ENCODE data around the gene MAP2.

The MAP2 gene

DNA sequence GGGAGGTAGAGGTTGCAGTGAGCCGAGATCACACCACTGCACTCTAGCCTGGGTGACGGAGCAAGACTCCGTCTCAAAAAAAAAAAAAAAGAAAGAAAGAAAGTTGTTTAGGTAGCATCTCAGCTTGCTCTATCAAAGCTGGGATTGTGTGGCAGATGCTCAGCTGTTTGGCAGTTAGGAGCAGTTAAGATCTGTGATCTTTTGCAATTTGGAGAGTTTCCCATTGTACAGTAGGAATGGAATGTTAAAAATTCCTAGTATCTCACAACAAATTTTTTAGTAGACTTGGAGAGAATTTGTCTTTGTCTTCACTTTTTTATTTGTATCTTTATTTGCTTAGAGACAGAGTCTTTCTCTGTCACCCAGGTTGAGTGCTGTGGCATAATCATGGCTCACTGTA lies 224.9 kb downstream of the MAP2 start:
- no peak for DNase-seq (ENCODE audit: low read depth in 2 of 2)

DNA sequence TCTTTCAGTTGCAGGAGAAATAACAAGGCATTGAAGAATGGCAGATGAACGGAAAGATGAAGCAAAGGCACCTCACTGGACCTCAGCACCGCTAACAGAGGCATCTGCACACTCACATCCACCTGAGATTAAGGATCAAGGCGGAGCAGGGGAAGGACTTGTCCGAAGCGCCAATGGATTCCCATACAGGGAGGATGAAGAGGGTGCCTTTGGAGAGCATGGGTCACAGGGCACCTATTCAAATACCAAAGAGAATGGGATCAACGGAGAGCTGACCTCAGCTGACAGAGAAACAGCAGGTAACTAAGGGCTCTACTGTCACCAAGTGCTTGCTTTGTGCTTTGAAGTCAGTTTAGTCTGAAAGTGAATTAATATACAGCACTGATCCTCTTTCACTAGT lies 229.3 kb downstream of the MAP2 start:
- no peak for DNase-seq (ENCODE audit: low read depth in 2 of 2)

DNA sequence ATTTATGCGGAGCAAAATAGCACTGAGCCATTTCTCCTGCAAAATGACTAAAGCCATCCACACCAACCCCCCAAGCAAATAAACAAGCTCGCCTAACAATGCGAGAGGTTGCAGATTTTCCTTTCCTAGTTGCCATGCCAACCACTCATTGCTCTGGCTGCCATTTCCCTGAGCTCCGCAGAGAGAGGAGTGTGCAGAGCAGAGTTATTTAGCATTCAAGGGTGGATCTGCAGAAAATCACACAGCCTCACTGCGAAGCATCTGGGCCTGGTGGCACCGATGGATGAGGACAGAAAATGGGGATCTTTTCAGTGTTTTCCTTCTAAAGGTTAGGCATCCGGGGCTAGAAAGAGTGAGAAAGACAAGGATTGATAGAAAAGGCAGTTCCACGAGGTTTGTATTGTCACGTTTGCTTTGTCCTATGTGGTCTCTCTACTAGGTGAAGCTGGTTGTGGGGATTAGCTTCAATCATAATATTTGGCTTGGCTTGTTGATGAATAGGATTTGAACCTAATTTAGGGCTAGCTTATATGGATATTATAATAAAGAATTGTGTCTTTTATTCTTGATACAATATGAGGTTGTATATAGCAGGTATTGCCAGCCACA lies 237.5 kb downstream of the MAP2 start:
- DNase-seq (ENCODE audit: low read depth in 2 of 2) = no peak

DNA sequence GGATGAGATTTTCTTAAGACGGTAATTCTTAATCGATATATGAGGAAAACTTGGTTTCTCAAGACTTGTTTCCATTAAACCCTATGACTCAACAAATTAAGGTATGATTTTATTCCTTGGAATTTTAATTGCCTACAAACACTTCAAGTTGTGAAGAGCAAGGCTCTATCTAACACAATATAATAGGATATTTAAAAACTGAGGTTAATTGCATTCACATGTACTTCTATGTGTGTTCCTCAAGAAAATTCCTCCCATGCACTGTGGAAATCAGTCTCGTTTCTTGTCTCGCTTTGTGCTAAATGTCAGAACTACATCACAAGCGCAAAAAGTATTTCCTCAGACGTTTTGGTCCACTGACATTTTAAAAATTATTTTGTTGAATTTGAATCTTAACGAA lies 238.2 kb downstream of the MAP2 start:
- DNase-seq (ENCODE audit: low read depth in 2 of 2) = no peak

DNA sequence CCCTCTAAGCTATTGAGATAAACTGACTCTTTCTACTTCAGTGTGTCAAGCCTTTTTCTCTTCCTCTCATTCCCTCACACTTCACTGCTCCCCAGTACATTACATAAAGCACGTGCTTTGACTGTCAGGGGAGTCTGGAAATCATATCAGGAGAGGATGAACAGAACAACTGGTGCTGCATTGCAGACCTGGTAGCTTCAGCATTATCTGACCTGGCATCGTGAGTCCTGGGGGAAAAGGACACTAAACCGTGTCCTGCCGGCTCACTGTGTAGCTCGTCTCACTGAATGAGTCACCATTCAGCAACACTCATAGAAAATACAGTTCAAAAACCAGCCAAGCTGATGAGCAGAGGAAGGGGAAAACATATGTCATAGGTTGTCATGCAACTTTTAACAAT lies 239.3 kb downstream of the MAP2 start:
- DNase-seq (ENCODE audit: low read depth in 2 of 2) = no peak

DNA sequence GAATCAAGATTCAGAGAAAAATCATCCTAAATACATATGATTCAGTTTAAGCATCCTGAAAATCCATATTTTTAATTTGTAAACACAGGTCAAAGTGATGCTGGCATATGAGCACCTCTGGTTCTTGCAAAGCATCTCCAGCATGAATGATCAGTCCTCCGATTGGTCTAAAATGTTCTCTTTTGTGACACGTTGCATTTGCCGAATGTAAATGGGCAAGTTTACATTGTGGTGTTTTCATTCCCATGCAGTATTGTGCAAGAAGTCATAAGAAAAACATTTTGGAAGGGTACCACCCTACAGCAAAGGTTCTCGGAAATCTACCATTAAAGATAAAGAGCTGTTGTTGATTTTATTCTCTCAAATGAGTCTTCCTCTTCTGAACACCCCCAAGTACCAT lies 239.8 kb downstream of the MAP2 start:
- no peak for DNase-seq (ENCODE audit: low read depth in 2 of 2)

DNA sequence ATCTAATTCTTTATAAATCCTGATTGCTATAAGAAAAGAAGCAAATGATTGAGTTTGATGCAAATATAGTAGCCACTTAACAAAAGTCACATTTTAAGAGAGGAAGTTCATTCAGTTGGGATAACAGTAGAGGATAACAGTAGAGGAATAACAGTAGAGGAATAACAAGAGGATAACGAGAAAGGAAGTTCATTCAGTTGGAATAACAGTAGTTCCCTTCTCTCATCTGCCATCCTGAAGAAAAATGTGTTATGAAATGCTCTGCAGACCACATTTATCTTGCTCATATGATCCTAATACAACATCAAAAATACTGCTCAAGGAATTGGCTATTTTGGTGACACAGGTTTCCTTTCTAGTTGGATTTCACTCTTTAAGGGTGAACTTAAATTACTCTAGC lies 242.4 kb downstream of the MAP2 start:
- DNase-seq (ENCODE audit: low read depth in 2 of 2) = no peak

DNA sequence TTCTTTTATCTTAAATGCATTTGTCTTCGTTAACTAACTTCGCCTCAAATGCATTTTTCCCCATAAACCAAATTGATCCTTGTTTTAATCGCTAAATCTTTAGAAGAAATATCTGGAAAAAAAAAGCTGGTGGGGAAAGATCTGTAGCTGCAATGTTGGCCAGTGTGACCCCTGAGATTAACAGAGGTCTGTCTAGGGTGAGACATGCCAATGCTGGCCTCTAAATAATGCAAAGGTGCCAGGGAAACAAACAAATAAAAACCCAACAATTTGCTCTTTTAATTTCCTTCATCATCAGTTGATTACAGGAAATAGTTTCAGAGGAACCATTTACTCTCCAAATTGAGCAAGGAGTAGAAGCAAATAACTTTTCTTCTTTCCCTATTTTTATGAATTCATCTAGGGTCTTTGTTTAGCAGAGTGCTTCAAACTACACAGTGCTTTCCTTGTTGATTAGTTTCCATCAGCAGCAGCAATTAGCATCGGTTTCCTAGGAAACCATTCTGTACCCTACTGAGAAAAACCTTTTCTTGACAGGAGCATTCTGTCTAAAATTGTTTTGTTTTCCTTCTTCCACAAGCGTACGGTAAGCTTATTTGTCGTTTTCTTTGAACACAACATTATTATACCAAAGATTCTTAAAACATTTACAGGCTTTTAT lies 247.3 kb downstream of the MAP2 start:
- DNase-seq (ENCODE audit: low read depth in 2 of 2) = no peak

DNA sequence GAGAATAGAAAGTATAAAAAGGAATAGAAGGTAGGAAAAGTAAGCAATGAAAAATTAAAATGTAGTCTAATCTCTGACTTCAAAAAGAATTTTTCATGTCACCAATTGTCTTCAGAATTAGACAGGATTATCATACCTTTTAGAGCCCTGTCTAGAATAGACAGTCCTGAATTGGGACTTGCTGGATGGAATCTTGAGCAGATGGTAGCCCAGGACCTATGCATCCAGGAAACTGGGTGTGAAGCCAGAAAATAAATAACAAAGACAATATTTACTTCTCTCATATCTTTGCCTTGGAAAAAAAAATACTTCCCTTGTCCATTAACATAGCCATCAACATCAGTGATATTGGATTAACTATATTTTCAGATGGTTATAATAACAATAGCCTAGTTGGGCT lies 250.0 kb downstream of the MAP2 start:
- DNase-seq (ENCODE audit: low read depth in 2 of 2) = no peak

DNA sequence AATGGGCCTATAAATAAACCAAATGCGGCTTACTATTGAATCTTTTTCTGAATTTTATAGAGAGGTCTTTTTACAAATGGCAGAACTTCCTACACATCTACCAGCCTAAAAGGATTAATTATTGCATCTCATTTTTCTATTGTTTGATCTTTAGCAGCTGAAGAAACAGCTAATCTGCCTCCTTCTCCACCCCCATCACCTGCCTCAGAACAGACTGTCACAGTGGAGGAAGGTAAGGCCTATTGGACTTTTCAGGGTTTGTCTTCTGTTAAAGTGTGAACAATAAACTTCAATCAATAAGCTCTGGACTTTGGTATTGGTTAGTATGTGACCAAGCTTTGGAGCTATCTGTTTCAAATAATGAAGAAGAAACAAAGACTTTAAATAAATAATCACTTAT lies 256.7 kb downstream of the MAP2 start:
- no peak for DNase-seq (ENCODE audit: low read depth in 2 of 2)

DNA sequence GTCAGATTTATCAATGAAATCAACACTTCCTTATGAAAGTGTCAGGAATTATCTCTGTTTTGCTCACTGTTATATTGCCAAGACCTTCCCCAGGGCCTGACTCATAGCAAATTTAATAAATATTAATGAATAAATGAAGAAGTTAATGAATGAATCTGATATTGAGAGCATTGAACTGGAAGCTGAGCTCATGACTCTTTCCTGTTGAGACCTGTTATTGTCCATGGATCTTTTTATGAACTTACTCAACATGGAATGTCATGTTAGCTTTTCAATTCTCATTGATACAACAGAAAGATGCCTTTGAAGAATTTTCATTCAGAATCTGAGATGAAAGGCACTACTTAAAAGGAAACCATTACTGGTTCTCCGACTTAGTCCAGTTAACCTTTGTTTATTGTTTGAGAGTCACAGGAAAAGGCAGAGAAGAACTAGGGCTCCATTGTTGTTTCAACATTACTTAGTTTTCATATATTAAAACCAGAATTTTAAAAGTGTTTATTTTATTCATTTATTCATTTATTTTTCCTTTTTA lies 257.4 kb downstream of the MAP2 start:
- DNase-seq (ENCODE audit: low read depth in 2 of 2) = no peak

DNA sequence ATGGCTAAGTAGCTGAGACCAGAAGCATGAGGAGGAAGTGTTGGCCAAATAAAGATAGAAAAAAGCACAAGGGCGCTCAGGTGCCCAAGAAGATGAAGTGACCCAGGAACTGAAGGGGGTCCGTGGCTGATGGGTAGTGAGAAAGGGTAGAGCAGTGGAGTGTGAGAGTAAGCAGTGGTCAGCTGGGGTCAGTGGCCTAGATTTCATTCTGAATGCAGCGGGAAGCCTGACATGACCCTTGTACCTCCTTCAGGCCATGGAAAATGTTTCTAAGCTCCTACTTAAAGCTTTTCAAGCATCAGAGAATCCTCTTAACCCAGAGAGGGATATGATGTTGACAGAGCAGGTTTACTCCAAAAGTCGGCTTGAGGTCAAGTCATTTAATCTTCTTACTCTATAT lies 258.8 kb downstream of the MAP2 start:
- no peak for DNase-seq (ENCODE audit: low read depth in 2 of 2)

DNA sequence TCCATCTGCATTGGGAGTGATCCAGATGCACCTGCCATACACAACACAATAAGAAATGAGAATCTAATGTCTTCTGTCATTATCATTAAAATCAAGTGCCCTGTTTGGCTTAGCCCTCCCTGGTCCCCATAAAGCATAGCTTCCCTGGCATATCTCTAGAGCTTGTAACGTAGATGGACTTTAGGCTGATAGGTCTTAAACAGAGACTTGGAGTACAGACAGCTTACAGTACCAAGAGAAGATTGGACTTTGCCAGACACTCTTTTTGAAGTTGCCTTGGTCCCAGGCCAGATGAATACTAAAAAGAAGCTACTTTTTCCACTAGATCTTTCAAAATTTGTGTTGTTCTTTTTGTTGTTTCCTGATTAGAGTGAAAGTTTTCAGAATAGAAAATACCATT lies 261.5 kb downstream of the MAP2 start:
- no peak for DNase-seq (ENCODE audit: low read depth in 2 of 2)

DNA sequence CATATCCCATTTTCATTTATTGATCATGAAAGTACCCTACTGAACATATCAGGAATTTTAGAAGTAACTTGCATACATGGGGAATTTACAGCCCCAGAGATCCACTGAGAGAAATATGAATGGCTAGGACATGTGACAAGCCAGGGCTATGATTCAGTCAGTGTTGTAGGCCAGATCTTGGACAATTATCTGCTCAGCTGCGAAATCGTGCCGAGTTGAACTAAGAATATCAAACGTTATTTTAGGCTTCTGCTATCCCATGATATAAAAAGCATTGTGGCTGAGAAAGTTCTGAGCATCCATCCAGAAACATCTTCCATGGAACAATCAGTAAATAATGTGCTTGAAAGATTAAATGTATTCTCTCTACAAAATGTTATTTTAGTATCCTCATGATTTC lies 262.1 kb downstream of the MAP2 start:
- no peak for DNase-seq (ENCODE audit: low read depth in 2 of 2)

DNA sequence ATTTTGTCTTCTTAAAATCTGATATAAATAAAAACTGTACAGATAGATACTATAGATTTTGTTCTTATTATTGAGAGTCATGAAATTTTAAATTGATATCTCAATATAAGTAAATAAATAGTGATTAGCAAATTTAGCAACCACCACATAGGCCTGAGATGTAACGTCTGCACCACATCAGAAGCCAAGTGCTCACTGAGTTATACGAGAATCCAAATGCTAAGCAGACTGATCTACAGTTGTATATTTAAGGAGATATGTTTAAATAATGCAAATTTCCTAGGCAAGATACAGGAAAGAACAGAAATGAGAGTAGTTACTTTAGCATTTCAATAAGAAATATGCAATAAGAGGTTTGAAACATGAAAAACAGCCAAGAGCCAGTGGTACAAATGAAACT lies 262.6 kb downstream of the MAP2 start:
- DNase-seq (ENCODE audit: low read depth in 2 of 2) = no peak

DNA sequence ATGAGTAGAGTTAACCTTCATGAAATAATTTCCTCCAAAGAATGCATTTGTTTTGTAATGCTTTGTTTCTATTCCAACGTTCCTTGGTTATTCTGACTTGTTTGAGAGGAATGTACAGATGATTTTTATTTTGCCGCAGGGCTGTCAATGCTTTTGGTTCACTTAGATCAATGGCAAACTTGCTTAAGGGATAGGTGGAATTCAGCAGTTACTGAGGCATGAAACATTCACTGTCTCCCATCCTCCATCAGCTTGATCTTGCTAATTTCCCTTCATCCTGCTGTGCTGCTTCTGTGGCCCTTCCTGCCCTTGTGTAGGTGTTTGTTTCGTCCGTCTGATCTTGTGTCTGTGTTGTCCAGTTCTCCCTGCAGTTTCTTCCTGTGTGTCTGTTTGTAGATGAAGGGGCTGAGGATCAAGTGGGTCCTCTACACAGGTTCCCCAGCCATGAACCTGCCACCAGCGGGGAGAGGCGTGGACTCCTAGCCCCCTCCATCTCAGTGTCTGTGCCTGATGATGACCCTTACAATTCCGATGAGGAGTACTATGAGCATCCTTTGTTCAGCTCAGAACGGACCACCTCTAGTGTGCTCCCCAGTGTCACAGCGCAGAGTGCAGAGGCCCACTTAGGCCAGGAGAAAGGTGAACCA lies 263.6 kb downstream of the MAP2 start:
- no peak for DNase-seq (ENCODE audit: low read depth in 2 of 2)

DNA sequence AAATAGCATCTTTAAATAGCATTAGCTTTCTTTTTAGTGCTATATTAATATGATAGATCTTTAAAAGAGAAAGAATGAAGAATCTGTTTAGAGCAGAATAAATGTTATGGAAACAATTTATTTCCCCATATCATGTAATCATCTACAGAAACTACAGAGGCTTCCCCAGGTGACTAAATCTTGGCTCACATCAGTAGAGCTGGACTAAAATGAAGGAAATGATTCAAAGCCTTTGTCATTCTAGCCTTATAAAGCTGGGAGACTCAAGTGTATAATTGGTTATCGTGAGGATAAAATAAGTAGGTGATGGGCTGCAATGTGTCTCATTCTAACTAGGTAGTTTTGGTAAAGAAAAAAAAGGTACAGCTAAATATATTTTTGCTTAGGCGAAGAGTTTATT lies 264.5 kb downstream of the MAP2 start:
- no peak for DNase-seq (ENCODE audit: low read depth in 2 of 2)

DNA sequence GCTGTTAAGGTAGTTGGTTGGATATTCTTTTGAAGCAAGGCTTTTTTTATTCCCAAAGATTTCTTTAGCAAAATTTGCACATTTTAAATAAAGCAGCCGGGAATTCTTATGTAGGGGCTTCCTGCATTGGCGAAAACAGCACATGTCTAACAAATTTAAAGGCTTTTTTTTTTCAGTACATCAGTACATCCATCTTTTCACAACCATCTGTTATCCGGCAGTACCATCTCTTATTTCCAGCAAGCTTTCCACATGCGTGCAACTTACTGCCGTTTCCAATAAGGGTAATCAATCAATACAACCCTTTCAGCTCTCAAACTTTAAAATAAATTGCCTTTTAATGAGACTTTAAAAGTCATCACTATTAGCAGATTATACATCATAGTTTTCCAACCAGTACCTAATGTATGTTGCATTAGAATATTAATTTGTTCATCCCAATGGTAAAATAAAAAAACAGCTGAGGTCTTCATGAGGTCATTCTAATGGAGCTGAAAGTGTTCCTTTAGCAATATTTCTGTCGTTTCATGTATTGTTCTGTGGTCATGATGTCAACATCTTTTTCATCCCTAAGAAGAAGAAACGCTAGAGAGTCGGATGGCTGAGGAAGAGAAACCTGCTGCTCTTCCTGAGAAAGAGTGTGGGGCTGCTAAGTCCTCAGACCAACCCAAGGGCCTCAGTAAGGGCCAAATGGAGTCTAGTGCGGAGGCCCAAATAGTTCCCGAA lies 266.3 kb downstream of the MAP2 start:
- no peak for DNase-seq (ENCODE audit: low read depth in 2 of 2)

DNA sequence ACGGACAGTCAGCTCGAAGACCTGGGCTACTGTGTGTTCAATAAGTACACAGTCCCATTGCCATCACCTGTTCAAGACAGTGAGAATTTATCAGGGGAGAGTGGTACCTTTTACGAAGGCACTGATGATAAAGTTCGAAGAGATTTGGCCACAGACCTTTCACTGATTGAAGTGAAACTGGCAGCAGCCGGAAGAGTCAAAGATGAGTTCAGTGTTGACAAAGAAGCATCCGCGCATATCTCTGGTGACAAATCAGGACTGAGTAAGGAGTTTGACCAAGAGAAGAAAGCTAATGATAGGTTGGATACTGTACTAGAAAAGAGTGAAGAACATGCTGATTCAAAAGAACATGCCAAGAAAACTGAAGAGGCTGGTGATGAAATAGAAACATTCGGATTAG lies 270.9 kb downstream of the MAP2 start:
- no peak for DNase-seq (ENCODE audit: low read depth in 2 of 2)

DNA sequence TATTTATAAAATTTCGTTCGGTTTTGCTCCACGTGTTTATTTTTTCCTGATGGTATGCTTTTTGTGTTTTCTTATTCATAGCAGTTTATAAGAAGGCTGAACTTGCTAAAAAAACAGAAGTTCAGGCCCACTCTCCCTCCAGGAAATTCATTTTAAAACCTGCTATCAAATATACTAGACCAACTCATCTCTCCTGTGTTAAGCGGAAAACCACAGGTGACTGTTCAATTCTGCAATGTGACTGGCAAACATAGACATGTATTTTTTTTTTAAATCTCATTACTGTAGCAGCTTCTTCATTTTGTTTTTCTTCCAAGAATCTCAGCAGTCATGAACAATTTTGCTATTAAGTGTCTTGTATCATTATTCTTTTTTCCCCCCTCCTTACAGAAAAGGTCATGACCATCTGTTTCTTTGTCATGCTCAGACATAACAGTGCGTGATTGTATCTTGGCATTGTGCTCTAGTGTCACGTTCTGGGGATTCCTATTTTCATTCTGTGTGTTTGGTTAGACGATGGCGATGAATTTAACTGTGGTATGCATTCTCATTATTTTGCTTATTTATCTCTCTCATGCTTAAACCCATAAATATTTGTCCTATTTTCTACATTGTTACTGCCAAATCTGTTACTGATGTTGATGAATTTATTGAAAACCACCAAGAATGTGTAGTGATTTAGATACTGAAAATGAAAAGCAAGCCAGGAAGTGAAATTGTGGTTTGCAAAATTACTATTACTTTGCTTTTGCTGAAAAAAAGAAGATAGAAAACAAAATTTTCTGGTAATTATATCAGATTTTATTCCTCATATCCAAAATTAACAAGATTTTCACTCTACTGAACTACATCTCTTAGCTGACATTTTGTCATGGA lies 273.2 kb downstream of the MAP2 start:
- no peak for DNase-seq (ENCODE audit: low read depth in 2 of 2)

DNA sequence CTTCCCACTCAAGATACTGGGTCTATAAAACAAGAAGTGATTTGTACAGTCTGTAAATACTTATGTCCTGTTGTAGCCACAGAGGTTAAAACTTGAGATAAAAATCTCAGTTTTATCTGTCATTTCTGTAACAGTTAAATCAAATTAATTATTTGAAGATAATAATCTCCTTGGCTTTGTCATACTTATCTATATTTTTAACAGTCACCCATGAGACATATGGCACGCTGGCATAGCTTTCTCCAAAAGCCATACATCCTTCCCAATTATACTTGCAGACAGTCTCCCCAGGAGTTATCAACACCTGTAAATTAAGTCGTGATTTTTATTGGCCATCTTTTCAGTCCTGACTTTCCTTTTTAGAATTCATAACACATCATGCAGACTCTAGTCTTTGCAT lies 278.9 kb downstream of the MAP2 start:
- DNase-seq (ENCODE audit: low read depth in 2 of 2) = no peak

DNA sequence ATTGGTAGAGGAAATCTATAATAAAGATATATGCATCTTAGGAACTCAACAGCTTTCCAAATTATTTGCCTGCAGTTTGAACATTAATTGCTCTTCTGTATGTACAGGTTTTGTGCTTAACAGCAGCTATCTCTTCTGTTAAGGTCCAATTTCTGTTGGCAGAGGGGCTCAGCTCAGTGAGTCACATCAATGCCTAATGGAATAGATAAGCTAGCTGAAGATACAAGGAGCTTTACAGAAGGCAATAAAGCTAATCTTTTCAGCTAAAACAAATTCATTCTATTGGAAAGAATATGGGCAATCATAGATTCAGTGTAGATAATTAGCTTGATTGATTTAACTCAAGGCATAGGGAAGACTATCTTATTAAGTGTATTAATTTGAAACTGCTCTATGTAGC lies 289.4 kb downstream of the MAP2 start:
- DNase-seq (ENCODE audit: low read depth in 2 of 2) = no peak
